22Rv1 (cell line): ENCODE results near the gene ANXA4.

Source experiments
- ZFX ChIP-seq: fragments of 450-650 bp; IDR thresholded peaks from 2 replicates; pipeline ENCODE4 v1.6.1; 2017; ENCODE audit warnings: antibody characterized with exemption, borderline replicate concordance
- TF ChIP-seq, protein P1 (sequence below): fragments of 450-650 bp; IDR thresholded peaks from 2 replicates; pipeline ENCODE4 v1.5.1; 2017; ENCODE audit warnings: mild to moderate bottlenecking

DNA sequence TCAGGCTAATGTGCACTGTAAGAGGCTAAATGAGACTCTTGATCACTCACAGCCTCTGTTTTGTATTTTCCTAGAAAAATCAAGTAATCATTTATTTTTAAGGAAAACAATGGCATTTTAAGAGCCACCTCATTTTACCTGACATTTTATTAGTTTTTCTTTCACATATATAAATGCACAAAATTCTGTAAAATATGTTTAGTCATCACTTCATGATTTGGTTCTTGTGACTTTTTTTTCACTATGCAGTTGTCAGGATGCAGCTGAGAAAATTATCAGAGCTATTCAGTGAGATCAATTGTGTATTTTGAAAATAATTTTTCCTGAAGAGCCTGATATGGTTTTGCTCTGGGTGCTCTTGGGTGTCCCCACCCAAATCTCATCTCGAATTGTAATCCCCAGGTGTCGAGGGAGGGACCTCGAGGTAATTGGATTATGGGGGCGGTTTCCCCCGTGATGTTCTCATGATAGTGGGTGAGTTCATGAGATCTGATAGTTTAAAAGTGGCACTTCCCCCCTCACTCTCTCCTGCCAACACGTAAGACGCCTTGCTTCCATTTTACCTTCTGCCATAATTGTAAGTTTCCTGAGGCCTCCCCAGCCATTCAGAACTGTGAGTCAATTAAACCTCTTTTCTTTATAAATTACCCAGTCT, 16.1 kb upstream of the ANXA4 start:
- TF ChIP-seq, protein P1, sequence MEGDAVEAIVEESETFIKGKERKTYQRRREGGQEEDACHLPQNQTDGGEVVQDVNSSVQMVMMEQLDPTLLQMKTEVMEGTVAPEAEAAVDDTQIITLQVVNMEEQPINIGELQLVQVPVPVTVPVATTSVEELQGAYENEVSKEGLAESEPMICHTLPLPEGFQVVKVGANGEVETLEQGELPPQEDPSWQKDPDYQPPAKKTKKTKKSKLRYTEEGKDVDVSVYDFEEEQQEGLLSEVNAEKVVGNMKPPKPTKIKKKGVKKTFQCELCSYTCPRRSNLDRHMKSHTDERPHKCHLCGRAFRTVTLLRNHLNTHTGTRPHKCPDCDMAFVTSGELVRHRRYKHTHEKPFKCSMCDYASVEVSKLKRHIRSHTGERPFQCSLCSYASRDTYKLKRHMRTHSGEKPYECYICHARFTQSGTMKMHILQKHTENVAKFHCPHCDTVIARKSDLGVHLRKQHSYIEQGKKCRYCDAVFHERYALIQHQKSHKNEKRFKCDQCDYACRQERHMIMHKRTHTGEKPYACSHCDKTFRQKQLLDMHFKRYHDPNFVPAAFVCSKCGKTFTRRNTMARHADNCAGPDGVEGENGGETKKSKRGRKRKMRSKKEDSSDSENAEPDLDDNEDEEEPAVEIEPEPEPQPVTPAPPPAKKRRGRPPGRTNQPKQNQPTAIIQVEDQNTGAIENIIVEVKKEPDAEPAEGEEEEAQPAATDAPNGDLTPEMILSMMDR, result no peak
- TF ChIP-seq ZFX, result no peak
